Aorta (tissue), 5 donors: ENCODE data around the gene PTPRM. TPM values are rescaled to one million over a fixed set of nuclear protein-coding genes. Genes with fewer than 3 reads are reported as not detected.

Source experiments
- ATAC-seq: fragments of 200-7000 bp; cut with Tn5 transposase; one replicate; pipeline ENCODE4 v1.9.1; 2022; ENCODE audit warnings: moderate library complexity; ENCODE audit not compliant: low FRiP score
- DNase-seq, 2 donors: peaks; one replicate each; pipeline ENCODE4 v3.0.0-alpha.2; 2020
- H3K27ac ChIP-seq, 2 donors: one replicate each; pipeline ENCODE4 v1.5.1; 2013; ENCODE audit warnings: low read length in 2 of 2, mild to moderate bottlenecking in 2 of 2, moderate library complexity in 2 of 2, control low read depth in 1 of 2, inconsistent platforms in 1 of 2, low read depth in 1 of 2
- H3K27me3 ChIP-seq, 2 donors: one replicate each; pipeline ENCODE4 v1.6.1; 2013; ENCODE audit warnings: control low read depth in 1 of 2, low read length in 1 of 2, mild to moderate bottlenecking in 1 of 2, moderate library complexity in 1 of 2; ENCODE audit not compliant: insufficient read depth in 2 of 2, control insufficient read depth in 1 of 2
- H3K36me3 ChIP-seq, 2 donors: one replicate each; pipeline ENCODE4 v1.6.1; 2013; ENCODE audit warnings: control low read depth in 1 of 2, low read length in 1 of 2, mild to moderate bottlenecking in 1 of 2; ENCODE audit not compliant: insufficient read depth in 2 of 2, control insufficient read depth in 1 of 2
- H3K4me1 ChIP-seq, 2 donors: one replicate each; pipeline ENCODE4 v1.6.1; 2013; ENCODE audit warnings: low read length in 2 of 2, control low read depth in 1 of 2, mild to moderate bottlenecking in 1 of 2, moderate library complexity in 1 of 2; ENCODE audit not compliant: insufficient read depth in 2 of 2, control insufficient read depth in 1 of 2
- H3K4me3 ChIP-seq, 2 donors: one replicate each; pipeline ENCODE4 v1.5.1; 2013; ENCODE audit warnings: low read length in 2 of 2, control low read depth in 1 of 2, mild to moderate bottlenecking in 1 of 2
- H3K9me3 ChIP-seq: one replicate; pipeline ENCODE4 v1.6.1; 2013; ENCODE audit warnings: mild to moderate bottlenecking, low read length; ENCODE audit not compliant: control insufficient read depth
- WGBS, 2 donors: extraction: QIAGEN DNeasy Blood & Tissue Kit; methylation state at CpG; one replicate each; pipeline ENCODE4 v1.1.7; 2013; 5-methylcytosine and 5-hydroxymethylcytosine counted together
- intact Hi-C, 2 donors: fragments of 100-400 bp; cut with DNase I; formaldehyde crosslinking; loops; one replicate each; pipeline versions ENCODE4 v1.14.2 to v1.15.0; 2022
- polyA plus RNA-seq, 2 donors: library from polyadenylated mRNA; stranded (reverse); fragments of 200-250 nt; gene quantifications; one replicate each; pipeline ENCODE4 v1.2.3, GENCODE V29; 2013
- total RNA-seq, 2 donors: library from RNA; stranded (reverse); fragmentation: NEBNext Ultra II Directional; extraction: Animal tissue kit (Norgen Biotek cat#: 25700); gene quantifications; one replicate each; pipeline ENCODE4 v1.2.1, GENCODE V29; 2021
- donor health status: healthy with polysubstance abuse.
- donor health status: Bipolar disorder and iron deficiency.
- donor health status: DM: no; HTN: no; CAD: no.
- donor health status: DM: no; HTN: no; CAD: no.
- donor health status: DM: yes; HTN: yes; CAD: no.

Gene PTPRM
- total and polyA plus RNA-seq, 4 donors, result 10.6 to 98.9 (median 65.6) TPM

GRCh38 chr18:8303151-8303755 is 736.1 kb downstream of the PTPRM start:
- ATAC-seq, result no peak
- H3K4me1 ChIP-seq, result no peaks in the 10 kb centered on the region
- H3K36me3 ChIP-seq, result no peaks in the 10 kb centered on the region
- no peak overlapping the region for H3K27ac ChIP-seq
- no peak overlapping the region for H3K4me3 ChIP-seq
- H3K27me3 ChIP-seq, result no peaks in the 10 kb centered on the region
- intact Hi-C loops, result no loop called here
- 86 to 87% methylated on average over 7 of the region's 7 CpGs for WGBS, 2 donors
- DNase-seq, result no peak
- H3K9me3 ChIP-seq, result no peaks in the 10 kb centered on the region

DNA sequence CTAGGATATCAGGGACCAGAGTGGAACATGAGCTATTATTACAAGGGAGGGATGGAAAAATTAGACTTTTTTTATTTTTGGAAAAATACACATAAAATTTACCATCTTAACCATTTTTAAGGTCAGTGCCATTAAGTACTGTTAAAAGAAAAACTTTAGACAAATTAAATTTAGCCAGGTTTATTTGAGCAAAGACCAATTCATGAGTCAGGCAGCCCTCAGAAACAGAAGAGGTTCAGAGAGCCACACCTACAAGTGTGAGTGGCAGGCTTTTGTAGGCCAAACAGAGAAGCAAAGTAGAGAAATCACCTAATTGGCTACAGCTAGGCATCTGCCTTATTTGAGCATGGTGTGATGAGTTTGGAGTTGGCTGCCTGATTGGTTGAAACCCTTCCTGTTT is 740.8 kb downstream of the PTPRM start:
- Histone ChIP-seq H3K27ac (no peak overlapping the region), H3K9me3 (no peaks in the 10 kb centered on the region), H3K4me3 (no peak overlapping the region), H3K27me3 (no peaks in the 10 kb centered on the region), H3K36me3 (no peaks in the 10 kb centered on the region), H3K4me1 (no peaks in the 10 kb centered on the region)
- ATAC-seq (no peak), DNase-seq (no peak)
- intact Hi-C loops, result no loop called here

DNA sequence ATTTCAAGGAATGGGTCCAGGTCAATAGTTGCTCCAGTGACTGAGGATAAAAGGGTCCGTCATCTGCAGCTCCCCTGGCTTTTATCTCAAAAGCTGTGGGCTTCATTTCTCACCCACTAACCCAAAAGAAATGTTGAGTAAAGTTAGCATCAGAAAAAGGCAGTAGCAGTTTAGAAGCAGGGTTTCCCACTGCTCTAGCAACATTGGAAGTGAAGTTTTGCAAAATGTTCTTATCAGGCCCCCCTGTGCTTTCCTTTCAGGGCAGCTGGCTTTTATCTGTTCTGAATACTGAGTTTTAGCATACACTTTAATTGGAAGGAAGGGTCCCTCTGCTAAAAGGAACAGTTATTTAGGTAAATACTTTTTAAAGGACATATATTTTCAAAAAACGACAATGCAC is 745.9 kb downstream of the PTPRM start:
- H3K4me3 ChIP-seq, result no peak overlapping the region
- H3K4me1 ChIP-seq, result no peaks in the 10 kb centered on the region
- intact Hi-C loops, result no loop called here
- H3K9me3 ChIP-seq, result no peaks in the 10 kb centered on the region
- ATAC-seq, result no peak
- DNase-seq, result no peak
- WGBS, 2 donors, result 89 to 92% methylated on average over 2 of the region's 2 CpGs
- H3K27me3 ChIP-seq, result no peaks in the 10 kb centered on the region
- no peaks in the 10 kb centered on the region for H3K36me3 ChIP-seq
- no peak overlapping the region for H3K27ac ChIP-seq

GRCh38 chr18:8314124-8314523 is 747.0 kb downstream of the PTPRM start:
- H3K27me3 ChIP-seq, result no peaks in the 10 kb centered on the region
- no peaks in the 10 kb centered on the region for H3K4me1 ChIP-seq
- no peaks in the 10 kb centered on the region for H3K9me3 ChIP-seq
- ATAC-seq (no peak), DNase-seq (no peak)
- H3K4me3 ChIP-seq, result no peak overlapping the region
- no peaks in the 10 kb centered on the region for H3K36me3 ChIP-seq
- intact Hi-C loops, result no loop called here
- 85 to 89% methylated on average over 2 of the region's 2 CpGs for WGBS, 2 donors
- H3K27ac ChIP-seq, result no peak overlapping the region

- no peak for ATAC-seq
- intact Hi-C loops, result no loop called here
- 90 to 92% methylated on average over 6 of the region's 6 CpGs for WGBS, 2 donors
- DNase-seq, result no peak
- Histone ChIP-seq H3K4me3 (no peak overlapping the region), H3K27me3 (no peaks in the 10 kb centered on the region), H3K4me1 (no peaks in the 10 kb centered on the region), H3K27ac (no peak overlapping the region), H3K36me3 (no peaks in the 10 kb centered on the region), H3K9me3 (no peaks in the 10 kb centered on the region)
Observed at GRCh38 chr18:8319798-8320489, 752.8 kb downstream of the PTPRM start.

DNA sequence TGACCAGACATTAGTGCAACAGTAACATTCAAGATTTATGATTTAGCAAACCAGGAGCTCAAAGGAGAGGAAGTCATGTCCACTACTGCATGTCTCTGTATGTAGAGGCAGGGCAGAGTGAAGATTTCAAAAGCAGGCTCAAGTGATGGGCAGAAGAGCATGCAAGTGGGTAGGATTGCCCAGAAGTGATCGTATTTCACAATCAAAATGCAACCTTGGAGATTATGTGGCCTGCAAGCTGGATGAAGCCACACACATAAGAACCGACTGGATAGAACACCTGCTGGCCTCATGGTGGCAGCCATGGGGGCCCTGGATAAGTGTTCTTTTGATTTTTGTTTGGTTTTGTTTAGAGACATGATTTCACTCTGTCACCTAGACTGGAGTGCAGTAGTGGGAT is 755.4 kb downstream of the PTPRM start:
- Histone ChIP-seq H3K27me3 (no peaks in the 10 kb centered on the region), H3K9me3 (no peaks in the 10 kb centered on the region), H3K36me3 (no peaks in the 10 kb centered on the region), H3K4me1 (peaks cover 0 to 3% of the 10 kb centered on the region in 2 donors), H3K27ac (no peak overlapping the region), H3K4me3 (no peak overlapping the region)
- WGBS, 2 donors, result 93 to 95% methylated on average over 2 of the region's 2 CpGs
- no peak for DNase-seq
- intact Hi-C loops, result no loop called here
- no peak for ATAC-seq

DNA sequence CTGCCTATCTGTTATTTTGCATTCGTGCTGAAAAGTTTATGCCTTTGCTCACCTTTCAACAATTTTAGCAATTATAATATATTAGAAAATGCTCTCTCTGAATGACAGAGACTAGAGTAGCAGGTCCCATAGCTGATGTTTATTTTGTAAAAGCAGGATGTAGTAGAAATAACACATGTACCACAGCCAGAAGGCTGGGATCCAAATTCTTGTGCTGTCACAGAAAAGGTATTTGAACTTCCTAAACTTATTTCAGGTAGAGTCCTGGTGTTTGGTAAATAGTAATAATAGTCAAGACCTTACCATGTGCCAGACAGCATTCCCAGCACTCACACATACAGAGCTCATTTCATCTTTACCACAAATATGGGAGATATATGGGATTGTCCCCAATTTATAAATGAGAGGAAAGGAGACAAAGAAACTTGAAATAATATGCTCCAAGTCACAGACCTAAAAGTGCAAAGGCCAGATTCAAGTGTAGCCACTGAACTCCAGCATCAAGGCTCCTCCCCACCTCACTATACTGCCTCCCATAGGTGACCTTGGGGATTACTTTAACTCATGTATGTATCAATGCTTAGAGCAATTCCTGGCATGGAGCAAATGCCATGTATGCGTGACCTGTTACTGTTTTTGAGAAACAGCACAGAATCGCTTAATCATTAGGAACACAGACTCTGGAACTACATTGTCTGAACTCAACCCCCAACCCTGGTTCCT is 757.4 kb downstream of the PTPRM start:
- whole genome bisulfite sequencing, 2 donors, result 72 to 73% methylated on average over 3 of the region's 3 CpGs

GRCh38 chr18:8326763-8327394 is 759.8 kb downstream of the PTPRM start:
- no peak overlapping the region for H3K4me3 ChIP-seq
- intact Hi-C loops, result no loop called here
- H3K36me3 ChIP-seq, result no peaks in the 10 kb centered on the region
- H3K27ac ChIP-seq, result no peak overlapping the region
- H3K9me3 ChIP-seq, result no peaks in the 10 kb centered on the region
- DNase-seq, result no peak
- H3K27me3 ChIP-seq, result no peaks in the 10 kb centered on the region
- H3K4me1 ChIP-seq, result peaks cover 0 to 5% of the 10 kb centered on the region in 2 donors
- WGBS, 2 donors, result 99 to 100% methylated on average over 1 of the region's 1 CpG
- no peak for ATAC-seq

More for the DNA sequence above, 757.4 kb downstream of the PTPRM start:
- no peaks in the 10 kb centered on the region for H3K36me3 ChIP-seq
- H3K4me3 ChIP-seq, result no peak overlapping the region
- DNase-seq (no peak), ATAC-seq (no peak)
- peaks cover 0 to 5% of the 10 kb centered on the region in 2 donors for H3K4me1 ChIP-seq
- intact Hi-C loops, result no loop called here
- no peak overlapping the region for H3K27ac ChIP-seq
- no peaks in the 10 kb centered on the region for H3K9me3 ChIP-seq
- no peaks in the 10 kb centered on the region for H3K27me3 ChIP-seq
